Fibroblast of mammary gland (primary cell): ENCODE data around the gene ZNF714.

Experiments used
- DNase-seq: peaks from one replicate; pipeline ENCODE4 v3.0.0-alpha.2; 2010; ENCODE audit warnings: low read depth
- H3K4me3 ChIP-seq: 2 replicates; pipeline ENCODE4 v1.5.1; 2011; ENCODE audit warnings: low read depth, mild to moderate bottlenecking, low read length, moderate library complexity; ENCODE audit not compliant: control insufficient read depth
- TF ChIP-seq, protein P1 (sequence below): conservative IDR thresholded peaks from 2 replicates; pipeline ENCODE4 v1.5.1; 2011; ENCODE audit warnings: low read depth, low read length, inconsistent platforms; ENCODE audit not compliant: control insufficient read depth, insufficient read depth

Gene ZNF714

DNA sequence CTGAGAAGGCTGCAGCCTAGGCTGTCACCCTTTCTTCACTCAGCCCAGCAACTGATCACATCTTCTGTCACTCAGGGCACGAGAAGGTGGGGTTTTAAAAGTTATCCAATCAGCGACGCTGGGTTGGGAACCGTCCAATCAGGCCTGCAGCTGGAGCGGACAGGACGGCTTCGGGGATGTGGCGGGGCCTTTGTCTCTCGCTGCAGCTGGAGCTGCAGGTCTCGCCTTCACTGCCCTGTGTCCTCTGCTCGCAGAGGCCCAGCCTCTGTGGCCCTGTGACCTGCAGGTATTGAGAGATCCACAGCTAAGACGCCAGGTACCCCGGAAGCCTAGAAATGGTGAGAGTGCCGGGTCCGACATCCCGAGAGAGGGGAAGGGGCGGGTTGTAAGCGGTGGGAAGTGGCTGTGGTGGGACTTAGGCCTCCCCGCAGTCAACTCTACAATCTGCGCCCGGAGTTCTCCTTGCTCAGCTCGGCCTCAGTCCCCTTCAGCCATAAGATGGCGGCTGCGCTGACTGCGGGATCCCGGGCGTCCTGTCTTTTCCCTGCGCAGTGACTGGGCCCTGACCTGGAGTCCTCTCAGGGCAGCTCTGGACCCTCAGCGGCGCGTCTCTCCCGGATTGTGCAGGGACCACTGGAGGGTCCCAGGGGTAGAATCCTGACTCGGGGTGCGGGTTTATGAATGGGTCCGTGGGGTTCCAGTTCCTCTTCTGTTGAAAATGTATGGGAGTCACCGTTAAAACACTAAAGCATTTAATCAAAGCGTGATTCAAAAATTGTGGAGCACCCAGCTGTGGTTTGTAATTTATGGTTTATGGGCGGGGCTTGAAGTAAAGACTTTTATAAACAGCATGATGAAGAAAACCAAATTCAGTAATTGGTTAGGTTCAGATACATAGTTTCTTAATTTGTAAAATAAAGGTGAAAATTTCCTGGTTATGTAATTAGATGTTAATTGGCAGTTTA is at the start of gene ZNF714:
TSS of gene ZNF714 (plus strand) at position 193 of the 965 bp plus-strand sequence. CDS start 16,066 bp downstream, outside the sequence.
- peak within 1 kb of the TSS; percentile 70 for H3K4me3 ChIP-seq
- TF ChIP-seq, protein P1, sequence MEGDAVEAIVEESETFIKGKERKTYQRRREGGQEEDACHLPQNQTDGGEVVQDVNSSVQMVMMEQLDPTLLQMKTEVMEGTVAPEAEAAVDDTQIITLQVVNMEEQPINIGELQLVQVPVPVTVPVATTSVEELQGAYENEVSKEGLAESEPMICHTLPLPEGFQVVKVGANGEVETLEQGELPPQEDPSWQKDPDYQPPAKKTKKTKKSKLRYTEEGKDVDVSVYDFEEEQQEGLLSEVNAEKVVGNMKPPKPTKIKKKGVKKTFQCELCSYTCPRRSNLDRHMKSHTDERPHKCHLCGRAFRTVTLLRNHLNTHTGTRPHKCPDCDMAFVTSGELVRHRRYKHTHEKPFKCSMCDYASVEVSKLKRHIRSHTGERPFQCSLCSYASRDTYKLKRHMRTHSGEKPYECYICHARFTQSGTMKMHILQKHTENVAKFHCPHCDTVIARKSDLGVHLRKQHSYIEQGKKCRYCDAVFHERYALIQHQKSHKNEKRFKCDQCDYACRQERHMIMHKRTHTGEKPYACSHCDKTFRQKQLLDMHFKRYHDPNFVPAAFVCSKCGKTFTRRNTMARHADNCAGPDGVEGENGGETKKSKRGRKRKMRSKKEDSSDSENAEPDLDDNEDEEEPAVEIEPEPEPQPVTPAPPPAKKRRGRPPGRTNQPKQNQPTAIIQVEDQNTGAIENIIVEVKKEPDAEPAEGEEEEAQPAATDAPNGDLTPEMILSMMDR, result no peak
- peak; percentile 90 for DNase-seq

DNA sequence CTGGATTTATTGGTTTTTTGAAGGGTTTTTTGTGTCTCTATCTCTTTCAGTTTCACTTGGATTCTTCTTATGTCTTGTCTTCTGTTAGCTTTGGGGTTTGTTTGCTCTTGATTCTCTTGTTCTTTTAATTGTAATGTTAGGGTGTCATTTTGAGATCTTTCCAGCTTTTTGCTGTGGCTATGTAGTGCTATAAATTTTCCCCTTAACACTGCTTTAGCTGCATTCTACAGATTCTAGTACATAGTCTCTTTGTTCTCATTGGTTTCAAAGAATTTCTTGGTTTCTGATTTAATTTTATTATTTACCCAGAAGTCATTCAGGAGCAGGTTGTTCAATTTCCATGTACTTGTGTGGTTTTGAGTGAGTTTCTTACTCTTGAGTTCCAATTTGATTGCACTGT is 37.0 kb upstream of the ZNF714 start:
- TF ChIP-seq, protein P1, result no peak
- DNase-seq, result no peak
- no peak overlapping the region for H3K4me3 ChIP-seq

DNA sequence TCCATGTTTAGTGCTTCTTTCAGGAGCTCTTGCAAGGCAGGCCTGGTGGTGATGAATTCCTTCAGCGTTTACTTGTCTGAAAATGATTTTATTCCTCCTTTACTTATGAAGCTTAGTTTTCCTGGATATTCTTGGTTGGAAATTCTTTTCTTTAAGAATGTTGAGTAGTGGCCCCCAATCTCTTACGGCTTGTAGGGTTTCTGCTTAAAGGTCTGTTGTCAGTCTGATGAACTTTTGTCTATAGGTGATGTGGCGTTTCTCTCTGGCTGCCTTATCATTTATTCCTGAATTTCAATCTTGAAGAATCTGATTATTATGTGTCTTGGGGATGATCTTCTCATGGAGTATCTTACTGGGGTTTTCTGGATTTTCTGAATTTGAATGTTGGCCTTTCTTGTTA is 35.5 kb upstream of the ZNF714 start:
- no peak for DNase-seq
- TF ChIP-seq, protein P1, result no peak
- H3K4me3 ChIP-seq, result no peak overlapping the region

- TF ChIP-seq, protein P1, result no peak
- no peak overlapping the region for H3K4me3 ChIP-seq
- DNase-seq, result no peak
Measured at GRCh38 chr19:21047716-21048115, 34.3 kb upstream of the ZNF714 start.

DNA sequence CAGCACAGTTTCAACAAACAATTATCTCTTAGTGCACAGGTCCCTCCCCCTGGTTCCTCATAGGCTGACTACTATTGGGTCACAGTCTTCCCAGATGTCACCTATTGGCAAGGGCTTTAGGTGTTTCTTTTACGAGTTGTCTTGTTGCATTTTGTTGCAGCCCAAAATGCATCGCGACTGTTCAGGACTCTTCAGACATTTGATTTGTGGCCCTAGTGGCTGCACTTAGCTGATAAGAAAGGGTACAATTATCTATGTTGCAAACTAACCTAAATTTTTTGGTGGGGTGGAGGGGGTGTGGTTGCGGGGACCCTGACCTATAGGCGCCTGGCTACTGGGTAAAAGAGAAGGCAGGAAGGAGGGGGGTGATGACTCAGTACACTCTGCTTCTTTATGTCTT is 29.1 kb upstream of the ZNF714 start:
- H3K4me3 ChIP-seq, result no peak overlapping the region
- DNase-seq, result no peak
- TF ChIP-seq, protein P1, result no peak

- no peak for DNase-seq
- TF ChIP-seq, protein P1, result no peak
- H3K4me3 ChIP-seq, result no peak overlapping the region
Measured at GRCh38 chr19:21065336-21065735, 16.7 kb upstream of the ZNF714 start.
